Transverse colon (tissue), 4 donors: ENCODE data around the gene CRHR2. TPM values are rescaled to one million over a fixed set of nuclear protein-coding genes. Genes with fewer than 3 reads are reported as not detected.
A peak's percentile ranks its signal among the peaks of the same experiment; 100 is the strongest.

ENCODE experiments used
- DNase-seq: peaks from one replicate; pipeline ENCODE4 v3.0.0-alpha.2; 2019
- H3K27ac ChIP-seq, 4 donors: fragments of 200-600 bp; sonication (generic); 2 replicates each; pipeline ENCODE4 v1.5.1; 2016 to 2018; ENCODE audit warnings: inconsistent platforms in 4 of 4
- H3K27me3 ChIP-seq: fragments of 200-600 bp; sonication (generic); 2 replicates; pipeline ENCODE4 v1.5.1; 2017; ENCODE audit warnings: inconsistent platforms
- H3K36me3 ChIP-seq, 4 donors: fragments of 200-600 bp; sonication (generic); 2 replicates each; pipeline ENCODE4 v1.5.1; 2017 to 2019; ENCODE audit warnings: inconsistent platforms in 4 of 4
- H3K4me1 ChIP-seq, 4 donors: fragments of 200-600 bp; sonication (generic); 2 replicates each; pipeline ENCODE4 v1.5.1; 2017 to 2020; ENCODE audit warnings: inconsistent platforms in 4 of 4
- H3K4me3 ChIP-seq, 4 donors: fragments of 200-600 bp; sonication (generic); 1 replicate in 1 of 4; 2 replicates in 3 of 4; pipeline versions ENCODE4 v1.5.1 to v1.6.1; 2017 to 2019; ENCODE audit warnings: inconsistent platforms in 4 of 4
- H3K9me3 ChIP-seq, 2 donors: fragments of 200-600 bp; sonication (generic); 2 replicates each; pipeline ENCODE4 v1.5.1; 2017 to 2019; ENCODE audit warnings: inconsistent platforms in 2 of 2
- CTCF ChIP-seq, 5 experiments: fragments of 200-600 bp in 3 of 5; fragments of 450-650 bp in 2 of 5; sonication (generic) in 3 of 5; IDR thresholded peaks; 1 replicate in 2 of 5; 2 replicates in 3 of 5; pipeline ENCODE4 v1.5.1; 2016 to 2017; ENCODE audit warnings: antibody characterized with exemption in 5 of 5, inconsistent platforms in 3 of 5, mild to moderate bottlenecking in 2 of 5, moderate library complexity in 1 of 5
- EP300 ChIP-seq: sonication (generic); formaldehyde crosslinking; IDR thresholded peaks from one replicate; pipeline ENCODE4 v1.6.1; 2017; ENCODE audit warnings: antibody characterized with exemption, low read depth
- POLR2A ChIP-seq: fragments of 450-650 bp; IDR thresholded peaks from one replicate; pipeline ENCODE4 v1.6.1; 2016; ENCODE audit warnings: antibody characterized with exemption, mild to moderate bottlenecking, moderate library complexity
- POLR2AphosphoS5 ChIP-seq, 3 donors: sonication (generic); formaldehyde crosslinking; IDR thresholded peaks; one replicate each; pipeline ENCODE4 v1.6.1; 2016; ENCODE audit warnings: antibody characterized with exemption in 3 of 3
- WGBS, 2 donors: methylation state at CpG; one replicate each; pipeline ENCODE4 v1.1.5; 2018; ENCODE audit warnings: low coverage in 1 of 2; 5-methylcytosine and 5-hydroxymethylcytosine counted together
- in situ Hi-C, 4 donors: fragments of 200-750 bp; cut with MboI; loops; one replicate each; pipeline versions ENCODE4 v1.15.0 to v1.15.1; 2017; ENCODE audit warnings: low sequenced_read_pairs in 3 of 4, low pct_ligation_motif_present in 1 of 4, low pct_unique_long_range_greater_than_20kb in 1 of 4
- intact Hi-C: fragments of 100-400 bp; cut with DNase I; formaldehyde crosslinking; loops from one replicate; pipeline ENCODE4 v1.15.1; 2023; ENCODE audit warnings: low total_unique reads
- total RNA-seq, 4 donors: library from RNA; depleted of rRNA; stranded (reverse); fragments of >200 nt; gene quantifications; one replicate each; pipeline ENCODE4 v1.1.0, GENCODE V29; 2016

Gene CRHR2
- total RNA-seq, 4 donors from 2014 or later = not detected

- TF ChIP-seq POLR2AphosphoS5 (IDR thresholded peaks at IDR 0.05) (no peak), POLR2A (no peak), CTCF (IDR thresholded peaks at IDR 0.05) (no peak), EP300 (no peak)
- intact Hi-C loops (no loop called here), in situ Hi-C loops (no loop called here)
- Histone ChIP-seq H3K9me3 (no peaks in the 10 kb centered on the region), H3K4me3 (no peak overlapping the region), H3K27me3 (no peaks in the 10 kb centered on the region), H3K4me1 (peaks cover 0 to 28% (median 10%) of the 10 kb centered on the region in 4 donors), H3K27ac (peak overlapping the region in 1 of 4 donors; percentile 24), H3K36me3 (no peaks in the 10 kb centered on the region)
- 95% methylated on average over 4 of the region's 4 CpGs; no CpG with 5 or more reads in 1 of the 2 donors for WGBS, 2 donors
- no peak for DNase-seq
Measured at GRCh38 chr7:30698481-30698880, 16.2 kb upstream of the CRHR2 start.

GRCh38 chr7:30697719-30698460 lies 15.6 kb upstream of the CRHR2 start:
- no peaks in the 10 kb centered on the region for H3K27me3 ChIP-seq
- in situ Hi-C loops = no loop called here
- no peaks in the 10 kb centered on the region for H3K36me3 ChIP-seq
- peak; percentile 51 for DNase-seq
- intact Hi-C loops = no loop called here
- peak overlapping the region; percentile 10 to 43 (median 27) for H3K27ac ChIP-seq
- H3K9me3 ChIP-seq = no peaks in the 10 kb centered on the region
- peak overlapping the region in 1 of 4 donors; percentile 13 for H3K4me3 ChIP-seq
- WGBS, 2 donors = 48% methylated on average over 15 of the region's 15 CpGs; no CpG with 5 or more reads in 1 of the 2 donors
- TF ChIP-seq CTCF (IDR thresholded peaks at IDR 0.05) (no peak), POLR2AphosphoS5 (IDR thresholded peaks at IDR 0.05) (no peak), POLR2A (no peak), EP300 (no peak)
- H3K4me1 ChIP-seq = peaks cover 0 to 28% (median 10%) of the 10 kb centered on the region in 4 donors

GRCh38 chr7:30694774-30695721 lies 12.8 kb upstream of the CRHR2 start:
- Histone ChIP-seq H3K4me1 (peaks cover 0 to 28% (median 10%) of the 10 kb centered on the region in 4 donors), H3K27ac (no peak overlapping the region), H3K36me3 (no peaks in the 10 kb centered on the region), H3K4me3 (no peak overlapping the region), H3K9me3 (no peaks in the 10 kb centered on the region), H3K27me3 (no peaks in the 10 kb centered on the region)
- TF ChIP-seq CTCF (IDR thresholded peaks at IDR 0.05) (no peak), EP300 (no peak), POLR2AphosphoS5 (IDR thresholded peaks at IDR 0.05) (no peak), POLR2A (no peak)
- intact Hi-C loops = no loop called here
- DNase-seq = no peak
- in situ Hi-C loops = no loop called here
- 76 to 81% methylated on average over 6 to 13 of the region's 13 CpGs for WGBS, 2 donors

- Histone ChIP-seq H3K27ac (no peak overlapping the region), H3K4me3 (no peak overlapping the region), H3K36me3 (no peaks in the 10 kb centered on the region), H3K4me1 (peaks cover 0 to 28% (median 10%) of the 10 kb centered on the region in 4 donors), H3K27me3 (no peaks in the 10 kb centered on the region), H3K9me3 (no peaks in the 10 kb centered on the region)
- WGBS, 2 donors = 50% methylated on average over 6 of the region's 6 CpGs; no CpG with 5 or more reads in 1 of the 2 donors
- in situ Hi-C loops (no loop called here), intact Hi-C loops (no loop called here)
- TF ChIP-seq POLR2AphosphoS5 (IDR thresholded peaks at IDR 0.05) = no peak
- no peak for TF ChIP-seq POLR2A
- TF ChIP-seq CTCF (IDR thresholded peaks at IDR 0.05) = no peak
- no peak for TF ChIP-seq EP300
- no peak for DNase-seq
Measured at GRCh38 chr7:30694218-30694745, 12.0 kb upstream of the CRHR2 start.
